Measurements from ENCODE around the gene GYS1.

The GYS1 gene

DNA sequence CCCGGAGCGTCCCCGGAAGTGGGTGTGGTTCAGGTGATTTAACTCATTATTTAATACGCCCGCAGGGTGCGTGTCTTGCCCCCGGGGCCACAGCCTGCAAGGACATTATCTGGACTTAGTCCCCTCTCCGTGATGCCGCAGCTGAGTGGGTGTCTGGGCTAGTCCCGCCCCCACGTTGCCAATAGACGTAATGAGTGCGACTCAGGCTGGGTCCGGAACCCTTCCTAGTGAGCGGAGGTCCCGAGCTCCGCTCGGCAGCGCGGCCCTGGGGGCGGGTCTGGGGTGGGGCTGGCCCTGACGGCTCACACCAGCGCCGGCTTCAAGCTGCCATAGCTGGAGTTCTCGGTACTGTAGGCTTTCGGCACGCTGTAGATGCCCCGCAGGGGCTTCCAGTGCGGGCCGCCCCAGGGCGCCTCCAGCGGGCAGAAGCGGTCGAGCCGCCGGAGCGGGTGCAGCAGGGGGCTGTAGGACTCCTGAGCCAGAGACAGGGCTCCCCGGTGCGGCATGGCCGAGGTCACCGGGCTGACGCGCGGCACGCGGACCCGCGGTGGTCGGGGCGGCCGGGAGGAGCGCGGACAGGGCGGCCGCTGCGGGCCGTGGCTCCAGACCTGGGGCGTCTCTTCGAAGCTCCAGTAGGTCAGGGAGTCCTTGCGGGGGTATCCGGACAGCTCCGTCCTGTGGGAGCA lies 24.7 kb upstream of the GYS1 start:
- DNase-seq (ENCODE audit: low read depth, low spot score): peak; percentile 34

DNA sequence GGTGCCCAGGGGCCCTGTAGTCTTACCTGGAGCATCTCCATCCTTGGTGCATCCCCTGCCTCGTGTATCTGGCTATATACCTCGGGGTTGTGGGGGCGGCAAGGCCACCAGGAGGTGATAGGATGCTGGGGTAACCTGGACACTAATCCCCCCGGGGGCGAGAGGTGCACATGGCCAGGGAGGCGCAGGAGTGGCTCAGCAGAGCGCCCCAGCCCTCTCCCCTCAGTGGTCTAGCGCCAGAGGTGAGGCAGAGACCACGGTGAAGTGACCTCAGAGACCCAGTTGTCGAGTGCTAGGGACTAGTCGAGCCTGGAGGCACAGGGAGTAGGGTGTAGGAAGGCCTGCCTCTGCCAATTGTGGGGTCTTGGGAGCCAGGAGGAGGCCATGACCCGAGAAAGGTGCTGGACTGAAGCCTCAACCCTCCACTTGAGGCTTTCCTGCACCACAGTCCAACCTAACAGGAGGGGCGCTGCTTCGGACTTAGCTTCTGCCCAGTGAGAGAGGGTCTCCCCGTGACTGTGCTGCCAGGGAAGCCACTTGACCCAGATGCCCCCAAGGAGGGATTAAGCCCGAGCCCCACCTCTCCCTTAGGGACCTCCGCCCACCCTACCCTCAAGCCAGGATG lies 24.0 kb upstream of the GYS1 start, which contains the start of gene LHB:
LHB (minus strand) TSS at position 51 of the 625 bp plus-strand sequence; CDS start at position 41, 10 bp downstream.
- DNase-seq (ENCODE audit: low read depth, low spot score): no peak

DNA sequence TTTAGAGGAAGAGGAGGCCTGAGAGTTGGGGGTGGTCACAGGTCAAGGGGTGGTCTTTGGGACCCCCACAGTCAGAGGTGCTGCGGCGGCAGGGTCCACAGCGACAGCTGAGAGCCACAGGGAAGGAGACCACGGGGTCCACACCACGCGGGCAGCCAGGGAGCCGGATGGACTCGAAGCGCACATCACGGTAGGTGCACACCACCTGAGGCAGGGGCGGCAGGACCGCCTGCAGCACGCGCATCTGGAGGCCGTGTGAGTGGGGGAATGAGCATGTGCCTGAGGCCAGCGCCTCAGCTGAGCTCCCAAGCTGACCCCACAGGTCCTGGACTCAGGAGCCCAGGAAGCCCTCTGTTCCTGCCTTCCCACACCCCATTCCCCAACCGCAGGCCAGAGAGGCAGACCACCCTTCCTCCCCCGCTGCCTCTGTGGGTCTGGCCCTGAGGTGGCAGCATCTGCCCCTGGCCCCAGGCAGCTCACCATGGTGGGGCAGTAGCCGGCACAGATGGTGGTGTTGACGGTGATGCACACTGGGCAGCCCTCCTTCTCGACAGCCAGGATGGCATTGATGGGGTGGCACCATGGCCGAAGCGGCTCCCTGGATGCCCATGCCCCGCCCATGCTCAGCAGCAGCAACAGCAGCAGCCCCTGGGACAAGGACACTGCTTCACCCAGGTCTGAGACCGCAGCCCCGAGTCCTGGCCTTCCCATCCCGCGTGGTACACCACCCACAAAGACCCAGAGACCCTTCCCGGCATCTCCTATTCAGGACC lies 23.1 kb upstream of the GYS1 start:
- no peak for DNase-seq (ENCODE audit: low read depth, low spot score)

DNA sequence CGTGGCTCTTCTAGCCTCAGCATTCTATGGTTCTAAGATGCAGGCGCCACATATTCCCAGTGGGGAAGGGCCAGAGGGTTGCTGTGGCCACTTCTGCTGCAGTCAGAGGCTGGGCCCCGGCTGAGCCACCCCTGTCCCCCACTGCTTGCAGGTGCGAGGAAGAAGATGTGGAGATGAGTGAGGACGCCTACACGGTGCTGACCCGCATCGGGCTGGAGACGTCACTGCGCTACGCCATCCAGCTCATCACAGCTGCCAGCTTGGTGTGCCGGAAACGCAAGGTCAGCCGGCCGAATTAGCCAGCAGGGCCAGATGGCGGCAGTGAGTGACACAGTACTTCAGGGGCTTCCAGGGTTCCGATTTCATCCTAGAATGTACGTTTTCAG lies 21.8 kb upstream of the GYS1 start:
- no peak for DNase-seq (ENCODE audit: low read depth, low spot score)

DNA sequence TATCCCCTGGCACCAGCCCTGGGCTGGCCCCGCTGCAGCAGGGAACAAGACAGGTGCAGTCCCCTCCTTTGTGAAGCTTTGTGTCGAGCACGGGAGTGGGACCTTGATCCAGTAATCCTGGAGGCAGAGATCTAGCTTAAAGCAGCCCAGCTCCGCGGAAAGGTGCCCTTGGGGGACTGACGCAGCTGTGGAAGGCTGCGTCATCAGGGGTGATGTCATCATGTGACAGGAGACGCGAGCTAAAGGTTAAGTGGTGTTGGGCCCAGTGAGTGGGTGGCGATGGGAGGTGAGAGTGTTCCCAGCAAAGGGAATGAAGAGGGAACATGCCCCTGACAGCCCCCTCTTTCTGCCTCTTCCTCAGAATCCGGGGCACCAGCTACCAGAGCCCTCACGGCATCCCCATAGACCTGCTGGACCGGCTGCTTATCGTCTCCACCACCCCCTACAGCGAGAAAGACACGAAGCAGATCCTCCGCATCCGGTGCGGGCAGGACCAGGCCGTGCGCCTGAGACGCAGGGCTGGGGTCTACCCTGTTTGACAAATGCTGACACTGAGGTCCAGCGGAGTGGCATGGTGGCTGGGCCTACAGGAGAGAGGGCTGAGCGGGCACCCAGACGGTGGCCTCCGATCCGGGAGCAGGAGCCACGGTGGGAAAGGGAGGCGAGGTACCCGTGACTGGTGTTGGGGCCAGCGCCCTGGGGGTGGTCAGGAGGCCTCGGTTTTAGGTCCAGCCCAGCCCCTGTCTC lies 21.2 kb upstream of the GYS1 start:
- no peak for DNase-seq (ENCODE audit: low read depth, low spot score)

DNA sequence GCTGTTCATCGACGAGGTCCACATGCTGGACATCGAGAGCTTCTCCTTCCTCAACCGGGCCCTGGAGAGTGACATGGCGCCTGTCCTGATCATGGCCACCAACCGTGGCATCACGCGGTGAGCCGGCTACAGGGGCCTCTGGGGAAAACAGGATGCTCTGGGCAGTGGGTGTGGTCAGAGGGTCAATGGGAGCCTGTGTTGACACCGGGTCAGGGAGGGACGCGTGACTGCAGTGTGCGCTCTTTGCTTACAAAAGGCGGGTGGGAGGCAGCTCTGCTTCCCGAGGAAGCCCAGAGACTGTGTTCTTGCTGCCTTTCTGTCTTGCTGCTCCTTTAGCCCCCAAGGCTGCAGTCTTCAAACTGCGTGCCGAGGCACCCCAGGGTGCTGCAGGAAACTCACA lies 18.1 kb upstream of the GYS1 start:
- no peak for DNase-seq (ENCODE audit: low read depth, low spot score)

DNA sequence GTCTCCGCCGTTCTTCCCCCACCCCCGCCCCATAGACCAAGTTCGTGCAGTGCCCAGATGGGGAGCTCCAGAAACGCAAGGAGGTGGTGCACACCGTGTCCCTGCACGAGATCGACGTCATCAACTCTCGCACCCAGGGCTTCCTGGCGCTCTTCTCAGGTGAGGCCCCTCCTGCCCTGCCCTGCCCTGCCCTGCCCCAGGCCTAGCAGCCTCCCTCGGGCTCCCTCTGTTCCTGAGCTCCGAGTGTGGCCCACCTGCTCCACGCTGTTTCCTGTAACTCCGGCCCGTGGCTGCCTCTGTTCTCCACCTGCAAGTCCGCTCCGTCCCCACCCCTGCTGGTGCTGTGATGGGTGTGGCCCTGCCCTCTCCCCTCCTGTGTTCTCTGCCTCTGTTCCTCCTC lies 17.3 kb upstream of the GYS1 start:
- no peak for DNase-seq (ENCODE audit: low read depth, low spot score)

DNA sequence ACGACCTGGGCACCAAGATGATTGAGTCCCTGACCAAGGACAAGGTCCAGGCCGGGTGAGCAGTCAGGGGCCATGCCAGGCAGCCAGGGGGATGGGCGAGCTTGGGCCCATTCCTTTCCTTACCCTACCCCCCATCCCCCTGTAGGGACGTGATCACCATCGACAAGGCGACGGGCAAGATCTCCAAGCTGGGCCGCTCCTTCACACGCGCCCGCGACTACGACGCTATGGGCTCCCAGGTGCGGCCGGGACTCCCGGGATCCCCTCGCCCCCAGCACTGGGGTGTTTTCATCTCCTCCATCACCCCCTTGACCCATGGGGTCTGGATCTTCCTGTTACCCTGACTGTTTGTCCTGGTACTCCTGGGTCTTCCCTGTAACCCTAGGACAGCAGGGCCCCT lies 16.7 kb upstream of the GYS1 start:
- no peak for DNase-seq (ENCODE audit: low read depth, low spot score)

DNA sequence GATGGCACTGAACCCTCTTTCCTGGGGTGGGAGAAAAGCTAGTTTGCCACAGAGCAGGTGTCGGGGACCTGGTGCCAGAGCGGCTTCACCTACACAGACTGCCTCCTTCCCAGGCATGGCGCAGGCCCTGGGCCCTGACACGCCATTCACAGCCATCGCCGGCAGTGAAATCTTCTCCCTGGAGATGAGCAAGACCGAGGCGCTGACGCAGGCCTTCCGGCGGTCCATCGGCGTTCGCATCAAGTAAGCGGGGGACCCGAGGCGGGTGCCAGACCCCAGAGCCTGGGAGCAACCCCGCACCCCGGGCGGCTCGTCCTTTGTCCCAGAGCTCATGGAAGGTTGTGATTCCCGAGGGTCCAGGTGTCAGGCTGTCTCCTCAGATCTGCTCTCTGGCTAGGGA lies 13.8 kb upstream of the GYS1 start:
- DNase-seq (ENCODE audit: low read depth, low spot score): no peak

DNA sequence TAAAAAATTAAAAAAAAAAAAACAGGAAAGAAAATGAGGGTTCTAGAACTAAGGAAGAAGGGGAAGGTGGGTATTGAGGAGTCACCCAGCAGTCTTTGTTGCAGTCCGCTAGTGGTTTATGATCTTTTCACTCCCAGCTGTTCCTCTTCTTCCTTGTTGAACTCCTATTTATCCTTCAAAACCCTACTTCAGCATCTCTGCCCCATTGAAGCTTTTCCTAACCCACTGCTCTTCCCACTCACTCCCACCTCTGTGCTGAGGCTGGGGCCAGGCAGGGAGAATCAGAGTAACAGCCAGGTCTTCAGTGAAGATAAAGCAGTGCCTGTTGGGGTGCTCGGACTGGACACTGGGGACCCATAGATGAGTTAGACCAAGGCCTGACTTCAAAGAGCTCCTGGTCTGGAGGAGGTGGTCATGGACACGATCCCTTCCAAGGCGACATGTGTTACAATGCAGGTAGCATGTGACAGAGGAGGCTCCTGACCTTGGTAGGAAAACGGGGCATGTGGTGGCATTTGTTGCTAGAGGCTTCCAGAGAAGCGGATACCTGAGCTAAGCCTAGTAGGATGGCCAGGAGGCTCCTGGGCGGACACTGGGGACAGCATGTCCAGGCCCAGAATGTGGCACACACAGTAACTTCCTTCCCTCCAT lies 12.0 kb upstream of the GYS1 start:
- DNase-seq (ENCODE audit: low read depth, low spot score): no peak

DNA sequence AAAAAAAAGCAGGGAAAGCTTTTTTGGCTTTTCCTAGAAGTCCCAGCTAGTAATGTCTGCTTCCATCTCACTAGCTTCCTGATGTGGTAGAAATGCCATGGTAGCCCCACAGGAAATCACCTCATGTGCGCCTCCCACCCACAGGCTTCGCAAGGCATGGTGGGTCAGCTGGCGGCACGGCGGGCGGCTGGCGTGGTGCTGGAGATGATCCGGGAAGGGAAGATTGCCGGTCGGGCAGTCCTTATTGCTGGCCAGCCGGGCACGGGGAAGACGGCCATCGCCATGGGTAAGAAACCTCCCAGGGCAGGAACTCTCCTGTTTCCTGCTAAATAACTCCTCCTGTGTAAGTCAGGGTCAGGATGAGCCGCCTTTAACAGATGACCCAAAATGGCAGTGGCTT lies 11.0 kb upstream of the GYS1 start:
- DNase-seq (ENCODE audit: low read depth, low spot score): no peak

DNA sequence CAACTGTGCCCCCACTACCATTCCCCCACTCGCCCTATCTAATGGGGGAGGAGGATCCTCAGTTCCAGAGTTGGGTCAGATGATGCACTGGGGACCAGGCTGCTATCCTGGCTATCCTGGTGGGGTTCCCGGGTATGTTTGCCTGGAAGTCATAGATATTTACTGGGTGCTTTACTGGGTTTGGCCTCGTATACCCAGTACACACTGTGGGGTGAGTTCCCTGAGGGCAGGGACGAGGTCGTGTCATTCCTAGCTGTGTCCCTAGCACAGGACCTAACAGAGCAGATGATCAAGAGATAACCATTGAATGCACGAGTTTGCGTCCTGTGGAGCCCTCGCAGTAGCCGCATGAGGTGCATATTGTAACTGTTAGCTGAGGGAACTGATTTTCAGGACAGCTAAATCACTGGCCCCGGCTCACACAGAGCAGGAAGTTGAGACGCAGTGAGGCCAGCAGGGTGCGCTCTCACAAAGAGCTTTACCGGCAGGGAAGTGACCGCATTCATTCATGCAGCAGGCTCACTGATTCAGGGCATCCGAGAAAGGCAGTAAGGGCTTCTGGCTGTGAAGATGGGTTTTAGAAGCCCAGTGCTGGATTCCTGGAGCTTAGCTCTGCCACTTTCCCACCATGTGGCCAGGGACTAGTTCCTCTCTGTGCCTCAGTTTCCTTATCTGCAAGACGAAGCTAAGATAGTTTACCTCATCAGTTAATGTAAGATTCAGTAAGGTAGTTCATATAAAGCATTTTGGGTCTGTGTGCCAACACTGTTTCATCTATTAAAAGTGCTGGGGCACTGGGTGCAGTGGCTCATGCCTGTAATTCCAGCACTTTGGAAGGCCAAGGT lies 6.6 kb upstream of the GYS1 start:
- DNase-seq (ENCODE audit: low read depth, low spot score): peak; percentile 46

DNA sequence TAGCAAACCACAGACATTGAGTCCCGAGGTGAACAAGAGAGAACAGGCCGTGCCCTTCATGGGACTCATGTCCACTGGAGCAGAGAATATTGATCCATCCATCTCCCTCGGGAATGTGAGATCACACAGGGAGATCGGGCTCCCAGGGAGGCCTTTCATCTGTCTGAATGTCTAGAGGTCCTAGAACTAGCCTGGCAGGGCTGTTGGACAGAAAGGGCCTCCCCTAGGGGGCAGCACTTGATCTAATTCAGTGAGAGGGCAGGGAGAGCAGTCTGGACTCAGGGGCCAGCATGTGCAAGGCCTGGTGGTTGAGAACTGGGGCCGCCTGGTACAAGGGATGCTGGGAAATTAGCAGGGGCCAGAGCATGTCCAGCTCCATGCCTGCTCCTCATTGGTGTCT lies 4.9 kb upstream of the GYS1 start:
- DNase-seq (ENCODE audit: low read depth, low spot score): no peak

DNA sequence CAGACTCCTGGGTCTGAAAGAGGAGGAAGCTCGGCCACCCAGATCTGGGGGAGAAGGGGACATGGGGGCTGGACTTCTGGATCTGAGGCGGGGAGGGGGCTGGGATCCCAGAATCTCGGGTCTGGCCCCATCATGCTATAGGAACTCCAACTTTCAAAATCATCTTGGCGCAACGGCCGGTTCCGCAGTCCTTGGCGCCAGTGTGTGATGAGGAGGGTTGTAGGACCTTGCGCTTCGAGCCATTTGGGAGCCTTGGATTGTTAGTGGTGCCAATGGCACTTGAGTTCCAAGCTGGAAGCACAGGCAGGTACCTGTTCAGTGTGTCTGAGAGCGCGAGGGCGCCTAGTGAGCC lies 902 bp upstream of the GYS1 start:
- no peak for DNase-seq (ENCODE audit: low read depth, low spot score)

DNA sequence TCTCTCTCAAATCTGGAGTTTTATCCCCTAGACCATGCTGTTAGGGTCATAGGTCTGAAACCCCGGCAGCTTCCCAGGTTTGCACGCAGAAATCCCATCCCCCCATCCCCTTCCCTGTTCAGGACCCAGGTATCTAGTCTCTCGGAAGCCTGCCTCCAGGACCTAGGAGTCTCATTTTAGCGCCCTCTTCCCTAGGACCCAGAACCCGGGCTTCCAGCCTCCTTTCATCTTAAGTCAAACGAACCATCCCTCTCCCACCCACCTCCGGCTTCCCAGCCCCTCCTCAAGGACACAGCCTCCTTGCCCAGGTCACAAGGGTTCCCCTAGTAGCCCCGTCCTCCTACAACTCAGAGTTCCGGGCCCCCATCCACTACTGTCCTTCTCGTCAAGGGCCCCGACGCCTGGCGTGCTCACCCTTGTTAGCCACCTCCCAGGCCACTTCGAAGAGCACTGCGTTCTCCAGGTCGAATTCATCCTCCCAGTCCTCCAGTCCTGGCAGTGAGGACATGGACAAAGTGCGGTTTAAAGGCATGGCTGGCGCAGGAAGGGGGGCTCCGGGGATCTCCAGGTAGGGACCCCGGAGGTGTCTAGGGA lies 431 bp downstream of the GYS1 start:
- no peak for DNase-seq (ENCODE audit: low read depth, low spot score)

DNA sequence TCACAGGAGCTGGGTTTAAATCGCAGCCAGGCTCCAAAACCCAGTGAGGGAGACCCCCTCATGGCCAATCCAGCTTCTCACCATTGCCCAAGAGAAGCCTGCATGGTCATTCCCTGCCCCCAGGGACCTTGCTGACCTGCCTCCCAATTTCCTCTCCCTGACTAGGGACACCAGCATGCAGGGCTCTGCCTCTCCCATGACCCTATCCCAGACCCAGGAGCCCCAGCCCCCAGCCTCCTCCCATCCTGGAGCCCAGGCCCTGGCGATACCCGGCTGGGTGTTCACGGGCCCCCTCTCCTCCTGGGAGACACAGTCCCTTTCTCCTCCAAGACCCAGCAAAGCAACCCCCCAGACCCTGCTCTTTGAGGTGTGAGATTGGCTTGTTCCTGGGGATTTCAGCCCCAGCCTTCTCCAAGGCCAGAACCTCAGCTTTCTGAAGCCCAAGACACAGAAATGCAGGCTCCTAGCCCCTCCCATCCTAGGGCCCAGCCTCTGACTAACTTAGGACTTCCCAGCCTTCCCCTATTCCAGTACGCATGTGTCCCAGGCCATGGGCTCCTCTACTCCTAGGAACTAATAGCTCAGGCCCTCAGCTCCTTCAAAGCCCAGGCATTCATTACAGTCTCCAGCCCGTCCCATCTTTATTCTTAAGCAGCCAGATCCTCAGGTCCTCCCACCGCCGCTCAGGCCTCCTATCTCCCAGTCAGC lies 1.1 kb downstream of the GYS1 start:
- no peak for DNase-seq (ENCODE audit: low read depth, low spot score)

DNA sequence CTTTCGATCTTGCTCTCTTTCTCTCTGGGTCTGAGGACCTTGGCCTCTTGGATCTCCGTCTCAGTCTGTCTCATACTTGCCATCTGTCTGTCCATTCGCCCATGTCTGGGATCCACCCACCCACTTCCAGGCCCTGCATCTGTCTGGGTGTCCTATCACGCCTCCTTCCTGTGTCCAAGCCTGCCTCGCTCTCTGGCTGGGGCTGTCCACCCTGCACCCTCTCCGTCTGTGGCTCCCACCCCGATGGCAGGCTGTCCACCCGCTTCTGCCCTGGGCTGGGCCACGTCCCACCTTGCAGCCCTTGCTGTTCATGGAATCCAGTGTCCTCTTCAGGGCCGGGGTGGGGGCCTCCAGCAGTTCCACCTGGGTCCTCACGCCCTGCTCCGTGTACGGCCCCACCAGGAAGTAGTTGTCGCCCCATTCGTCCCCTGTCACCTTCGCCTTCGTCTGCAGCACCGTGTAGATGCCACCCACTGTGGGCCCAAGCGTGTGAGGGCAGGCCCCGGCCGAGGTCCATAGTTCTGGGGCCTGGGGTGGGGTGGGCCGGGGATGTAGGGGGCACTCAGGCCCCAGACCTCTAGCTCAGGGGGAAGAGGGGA lies 2.0 kb downstream of the GYS1 start:
- DNase-seq (ENCODE audit: low read depth, low spot score): no peak

DNA sequence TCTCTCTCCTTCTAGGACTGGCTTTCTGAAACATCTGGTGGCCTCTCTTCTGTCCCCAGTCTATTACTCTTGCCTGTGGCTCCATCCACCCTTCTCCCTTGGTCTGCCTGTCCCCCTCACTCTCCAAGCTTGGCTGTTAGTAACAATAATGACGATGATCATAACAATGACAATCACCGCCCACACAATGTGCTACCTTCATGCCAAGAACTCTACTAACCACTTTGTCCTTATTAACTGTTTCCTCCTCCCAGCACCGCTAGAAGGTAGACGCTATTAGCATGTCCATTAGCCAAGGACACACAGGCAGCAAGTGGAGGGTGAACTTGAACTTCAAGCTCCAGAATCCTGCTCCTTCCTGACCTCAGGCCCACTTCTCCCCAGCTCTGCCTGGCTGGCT lies 2.7 kb downstream of the GYS1 start:
- no peak for DNase-seq (ENCODE audit: low read depth, low spot score)

DNA sequence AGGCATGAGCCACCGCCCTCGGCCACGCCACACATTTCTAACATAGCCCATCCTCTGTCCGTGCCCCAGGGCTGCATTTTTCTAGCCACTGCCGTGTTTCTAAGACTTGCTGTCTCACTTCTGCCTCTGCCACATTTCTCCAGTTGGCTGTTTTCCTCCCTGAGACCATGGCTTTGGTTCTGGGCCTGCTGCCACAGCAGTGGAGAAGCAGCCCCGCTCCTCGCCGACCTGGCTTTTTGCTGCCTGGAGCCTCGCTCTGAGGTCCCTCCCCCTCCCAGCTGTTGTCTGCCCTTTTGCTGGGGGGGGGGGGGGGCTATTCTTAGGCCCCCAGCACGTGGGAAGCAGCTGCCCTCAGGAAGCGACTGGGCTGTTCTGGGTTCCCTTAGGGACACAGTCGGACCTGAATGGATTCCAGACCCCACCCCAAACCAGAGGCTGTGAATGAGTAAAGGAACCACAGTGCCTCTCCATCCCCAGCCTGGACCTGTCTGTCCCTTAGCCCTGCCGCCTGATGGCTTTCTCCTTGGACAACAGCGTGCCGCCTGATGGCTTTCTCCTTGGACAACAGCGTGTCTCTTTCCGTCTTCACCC lies 3.3 kb downstream of the GYS1 start:
- DNase-seq (ENCODE audit: low read depth, low spot score): no peak

Measured in activated CD4-positive, CD25-positive, alpha-beta regulatory T cell treated with anti-CD3 and anti-CD28 coated beads, Interleukin-2, amount 50 U/mL, for 16 hours (primary cell).